Calu3 (cell line): ENCODE data around the gene SPTBN1. TPM values are rescaled to one million over a fixed set of nuclear protein-coding genes. Genes with fewer than 3 reads are reported as not detected.

Experiments used
- BruUV-seq: library from RNA; stranded (reverse); fragments of 400-500 nt; replicated peaks from 2 replicates; lab custom pipeline; 2021; lab: Mats Ljungman, UMichigan
- CTCF ChIA-PET: fragments of 300-600 bp; sonication (Branson Sonifier 250); formaldehyde crosslinking; loops from one replicate; lab custom pipeline; 2022; ENCODE audit warnings: antibody characterized with exemption; lab: Charles Lee
- DNase-seq: peaks from one replicate; pipeline ENCODE4 v3.0.0; 2022
- H3K27ac Mint-ChIP-seq: one replicate; pipeline ENCODE4 v1.8.0; 2022; ENCODE audit warnings: mixed read lengths; ENCODE audit not compliant: unreplicated experiment
- H3K27me3 Mint-ChIP-seq: one replicate; pipeline ENCODE4 v1.8.0; 2022; ENCODE audit warnings: mixed read lengths; ENCODE audit not compliant: unreplicated experiment
- H3K36me3 Mint-ChIP-seq: one replicate; pipeline ENCODE4 v1.8.0; 2022; ENCODE audit warnings: mild to moderate bottlenecking, moderate library complexity, mixed read lengths; ENCODE audit not compliant: insufficient read depth, unreplicated experiment
- H3K4me1 Mint-ChIP-seq: one replicate; pipeline ENCODE4 v1.8.0; 2022; ENCODE audit warnings: mild to moderate bottlenecking, low read depth, mixed read lengths; ENCODE audit not compliant: unreplicated experiment
- H3K4me3 Mint-ChIP-seq: one replicate; pipeline ENCODE4 v1.8.0; 2022; ENCODE audit warnings: mild to moderate bottlenecking, low read depth, moderate library complexity, mixed read lengths; ENCODE audit not compliant: unreplicated experiment
- H3K9me3 Mint-ChIP-seq: one replicate; pipeline ENCODE4 v1.8.0; 2022; ENCODE audit warnings: low read depth, mixed read lengths; ENCODE audit not compliant: unreplicated experiment
- intact Hi-C: fragments of 100-400 bp; cut with micrococcal nuclease; formaldehyde crosslinking; loops from one replicate; pipeline ENCODE4 v1.10.0; 2022; ENCODE audit not compliant: unreplicated experiment
- total RNA-seq: library from RNA; stranded (reverse); gene quantifications from 2 replicates; pipeline ENCODE4 v1.2.3, GENCODE V29; 2022
- TF ChIP-seq, protein P1 (sequence below): fragments of 200-600 bp; IDR thresholded peaks from one replicate; pipeline ENCODE4 v1.8.0; 2022; ENCODE audit warnings: antibody characterized with exemption; ENCODE audit not compliant: unreplicated experiment

SPTBN1 gene
- total RNA-seq, 1 experiment from 2014 or later, result 611 TPM

DNA sequence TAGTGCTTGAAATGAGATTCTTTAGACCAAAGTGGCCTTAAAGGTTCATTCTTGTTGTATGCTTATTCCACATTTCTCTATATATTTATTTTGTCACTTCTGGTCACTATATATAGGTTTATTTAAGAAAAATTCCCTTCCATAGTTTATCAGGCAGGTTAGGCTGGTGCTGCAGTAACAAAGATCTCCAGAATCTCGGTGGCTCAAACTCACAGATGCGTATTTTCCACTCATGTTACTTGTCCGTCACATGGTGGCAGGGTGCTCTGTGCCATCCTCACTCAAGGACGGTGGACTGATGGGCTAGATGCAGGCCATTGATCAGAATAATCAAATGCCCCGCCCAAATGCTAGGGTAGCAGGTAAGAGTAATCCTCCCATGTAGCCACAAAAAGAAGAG, 19.8 kb downstream of the SPTBN1 start:
- H3K27me3 Mint-ChIP-seq, result no peaks in the 10 kb centered on the region
- intact Hi-C loops, result no loop called here
- no peak for DNase-seq
- no TSS peak for BruUV-seq
- H3K27ac Mint-ChIP-seq, result no peak overlapping the region
- TF ChIP-seq, protein P1, sequence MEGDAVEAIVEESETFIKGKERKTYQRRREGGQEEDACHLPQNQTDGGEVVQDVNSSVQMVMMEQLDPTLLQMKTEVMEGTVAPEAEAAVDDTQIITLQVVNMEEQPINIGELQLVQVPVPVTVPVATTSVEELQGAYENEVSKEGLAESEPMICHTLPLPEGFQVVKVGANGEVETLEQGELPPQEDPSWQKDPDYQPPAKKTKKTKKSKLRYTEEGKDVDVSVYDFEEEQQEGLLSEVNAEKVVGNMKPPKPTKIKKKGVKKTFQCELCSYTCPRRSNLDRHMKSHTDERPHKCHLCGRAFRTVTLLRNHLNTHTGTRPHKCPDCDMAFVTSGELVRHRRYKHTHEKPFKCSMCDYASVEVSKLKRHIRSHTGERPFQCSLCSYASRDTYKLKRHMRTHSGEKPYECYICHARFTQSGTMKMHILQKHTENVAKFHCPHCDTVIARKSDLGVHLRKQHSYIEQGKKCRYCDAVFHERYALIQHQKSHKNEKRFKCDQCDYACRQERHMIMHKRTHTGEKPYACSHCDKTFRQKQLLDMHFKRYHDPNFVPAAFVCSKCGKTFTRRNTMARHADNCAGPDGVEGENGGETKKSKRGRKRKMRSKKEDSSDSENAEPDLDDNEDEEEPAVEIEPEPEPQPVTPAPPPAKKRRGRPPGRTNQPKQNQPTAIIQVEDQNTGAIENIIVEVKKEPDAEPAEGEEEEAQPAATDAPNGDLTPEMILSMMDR, result no peak
- H3K9me3 Mint-ChIP-seq, result no peaks in the 10 kb centered on the region
- CTCF ChIA-PET, result no interaction called here
- no peaks in the 10 kb centered on the region for H3K36me3 Mint-ChIP-seq
- no peak overlapping the region for H3K4me3 Mint-ChIP-seq
- peaks cover 18% of the 10 kb centered on the region for H3K4me1 Mint-ChIP-seq

DNA sequence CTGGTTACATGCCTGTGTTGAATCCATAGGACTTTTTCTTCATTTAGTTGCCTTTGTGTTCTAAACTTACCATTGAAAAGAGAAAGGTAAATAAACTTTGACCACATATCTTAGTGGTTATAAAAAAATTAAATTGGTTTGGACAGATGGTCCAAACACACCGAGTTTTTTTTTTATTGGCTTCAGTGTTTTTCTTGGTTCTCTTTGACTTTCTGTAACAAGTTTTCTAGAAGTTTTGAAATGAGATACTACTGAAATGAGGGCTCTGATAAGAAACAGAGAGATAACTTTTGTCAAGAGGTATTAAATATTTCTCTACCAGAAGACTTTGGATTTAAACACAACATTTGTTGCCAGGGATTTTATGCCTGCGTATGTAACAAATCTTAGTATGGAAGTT, 20.7 kb downstream of the SPTBN1 start:
- Mint-ChIP-seq H3K4me3 (no peak overlapping the region), H3K27me3 (no peaks in the 10 kb centered on the region), H3K9me3 (no peaks in the 10 kb centered on the region), H3K36me3 (no peaks in the 10 kb centered on the region), H3K27ac (no peak overlapping the region), H3K4me1 (peaks cover 10% of the 10 kb centered on the region)
- intact Hi-C loops, result no loop called here
- TF ChIP-seq, protein P1, result no peak
- no TSS peak for BruUV-seq
- CTCF ChIA-PET, result no interaction called here
- no peak for DNase-seq

DNA sequence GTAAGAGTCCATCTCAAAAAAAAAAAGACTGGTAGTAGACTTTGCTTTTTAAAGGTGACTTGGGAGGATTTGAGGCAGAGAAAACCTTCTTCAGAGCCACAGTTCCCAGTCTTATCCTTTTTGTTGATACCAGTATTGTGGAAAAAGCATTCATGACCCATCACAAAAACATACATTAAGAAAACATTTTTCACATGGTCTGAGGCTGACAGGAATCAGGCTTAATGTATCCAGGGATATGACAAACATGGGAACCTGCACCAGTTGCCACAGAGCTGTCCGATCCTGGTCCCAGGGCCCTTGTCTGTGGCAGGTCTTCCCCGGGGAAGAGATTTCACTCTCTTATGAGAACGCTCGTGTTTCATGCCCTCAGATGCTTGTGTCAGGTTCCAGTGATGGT, 21.8 kb downstream of the SPTBN1 start:
- H3K9me3 Mint-ChIP-seq, result no peaks in the 10 kb centered on the region
- no peak overlapping the region for H3K4me3 Mint-ChIP-seq
- intact Hi-C loops, result no loop called here
- H3K4me1 Mint-ChIP-seq, result peaks cover 16% of the 10 kb centered on the region
- no TSS peak for BruUV-seq
- no peaks in the 10 kb centered on the region for H3K36me3 Mint-ChIP-seq
- CTCF ChIA-PET, result no interaction called here
- H3K27ac Mint-ChIP-seq, result no peak overlapping the region
- DNase-seq, result no peak
- TF ChIP-seq, protein P1, result no peak
- H3K27me3 Mint-ChIP-seq, result no peaks in the 10 kb centered on the region

DNA sequence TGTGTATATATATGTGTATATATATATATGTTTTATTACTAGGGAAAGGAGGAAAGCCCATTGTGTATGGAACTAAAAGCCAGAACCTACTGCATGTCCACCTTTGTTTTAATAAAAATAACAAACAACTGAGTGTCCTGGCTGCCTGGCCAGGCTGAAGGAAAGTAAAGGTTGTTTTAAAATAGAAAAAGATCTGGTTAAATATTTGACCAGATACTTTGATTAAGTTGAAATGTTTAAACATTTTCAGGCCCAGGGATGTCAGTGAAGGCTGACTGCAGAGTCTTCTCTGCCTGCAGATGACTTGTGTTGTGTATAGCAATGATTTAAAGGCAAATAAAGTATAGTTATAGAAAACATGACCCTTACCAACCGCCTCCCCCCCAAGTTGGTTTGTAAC, 22.8 kb downstream of the SPTBN1 start:
- H3K36me3 Mint-ChIP-seq, result no peaks in the 10 kb centered on the region
- no peak for DNase-seq
- no peaks in the 10 kb centered on the region for H3K27me3 Mint-ChIP-seq
- no TSS peak for BruUV-seq
- H3K27ac Mint-ChIP-seq, result no peak overlapping the region
- H3K4me3 Mint-ChIP-seq, result no peak overlapping the region
- intact Hi-C loops, result no loop called here
- H3K4me1 Mint-ChIP-seq, result peaks cover 26% of the 10 kb centered on the region
- TF ChIP-seq, protein P1, result no peak
- CTCF ChIA-PET, result no interaction called here
- H3K9me3 Mint-ChIP-seq, result no peaks in the 10 kb centered on the region

DNA sequence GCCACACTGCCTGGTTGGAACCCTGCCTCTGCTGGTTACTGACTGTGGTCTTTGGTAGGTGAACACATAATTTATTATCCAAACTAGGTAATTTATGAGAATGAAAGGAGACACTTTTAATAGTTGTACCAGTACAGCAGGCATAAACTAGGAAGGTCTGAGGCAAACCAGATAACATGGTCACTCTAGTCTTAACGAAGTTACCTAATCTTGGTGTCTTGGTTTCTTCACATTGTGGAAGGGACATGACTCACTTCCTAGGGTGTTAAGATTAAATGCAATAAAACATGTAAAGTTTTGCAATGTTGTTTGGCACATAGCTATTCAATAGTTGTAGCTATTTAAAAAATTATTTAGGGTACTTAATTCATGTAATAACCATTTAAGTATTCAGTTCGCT, 23.3 kb downstream of the SPTBN1 start:
- no peaks in the 10 kb centered on the region for H3K9me3 Mint-ChIP-seq
- no TSS peak for BruUV-seq
- intact Hi-C loops, result no loop called here
- no peak overlapping the region for H3K27ac Mint-ChIP-seq
- H3K4me1 Mint-ChIP-seq, result peaks cover 28% of the 10 kb centered on the region
- no peaks in the 10 kb centered on the region for H3K36me3 Mint-ChIP-seq
- CTCF ChIA-PET, result no interaction called here
- TF ChIP-seq, protein P1, result no peak
- H3K27me3 Mint-ChIP-seq, result no peaks in the 10 kb centered on the region
- DNase-seq, result no peak
- H3K4me3 Mint-ChIP-seq, result no peak overlapping the region
